22Rv1 (cell line): ENCODE data around the gene CUL7.

ENCODE experiments used
- CTCF ChIP-seq: fragments of 450-650 bp; IDR thresholded peaks from 2 replicates; pipeline ENCODE4 v1.5.1; 2017; ENCODE audit warnings: mild to moderate bottlenecking
- ZFX ChIP-seq: fragments of 450-650 bp; IDR thresholded peaks from 2 replicates; pipeline ENCODE4 v1.6.1; 2017; ENCODE audit warnings: antibody characterized with exemption, borderline replicate concordance

- TF ChIP-seq CTCF (no peak), ZFX (no peak)
Measured at GRCh38 chr6:43012364-43012763, 41.3 kb downstream of the CUL7 start.
